Measurements from ENCODE around the gene ARHGAP1.
A peak's percentile ranks its signal among the peaks of the same experiment; 100 is the strongest.
"Not testable (repeated sequence)": the region's sequence is repeated elsewhere in the genome, so short reads cannot be mapped to it uniquely, and the experiment has no call there.

The ARHGAP1 gene

GRCh38 chr11:46673713-46674462 is 26.5 kb downstream of the ARHGAP1 start:
- no peak for DNase-seq (ENCODE audit: low spot score)

GRCh38 chr11:46672381-46672839 is 28.0 kb downstream of the ARHGAP1 start:
- no peak for DNase-seq (ENCODE audit: low spot score)

DNA sequence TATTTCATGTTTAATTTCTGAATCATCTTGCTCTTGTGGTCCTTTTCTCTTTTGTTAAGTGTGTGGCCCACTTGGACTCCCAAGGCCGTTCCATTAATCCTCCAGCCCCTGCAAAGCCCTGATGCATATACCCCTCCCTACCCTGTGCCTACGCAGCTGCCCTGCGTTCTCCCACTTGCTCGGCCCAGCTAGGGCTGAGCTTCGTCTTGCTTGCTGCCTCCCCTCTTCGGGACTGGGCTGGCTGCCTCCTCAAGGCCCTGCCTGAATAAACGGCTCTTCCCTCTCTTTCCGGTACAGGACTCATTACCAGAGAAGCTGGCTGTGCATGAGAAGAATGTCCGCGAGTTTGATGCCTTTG is 28.5 kb downstream of the ARHGAP1 start:
- no peak for DNase-seq (ENCODE audit: low spot score)

- DNase-seq (ENCODE audit: low spot score): not testable (repeated sequence)
Observed at GRCh38 chr11:46670521-46670920, 29.9 kb downstream of the ARHGAP1 start.

GRCh38 chr11:46669711-46670139 is 30.7 kb downstream of the ARHGAP1 start:
- no peak for DNase-seq (ENCODE audit: low spot score)

DNA sequence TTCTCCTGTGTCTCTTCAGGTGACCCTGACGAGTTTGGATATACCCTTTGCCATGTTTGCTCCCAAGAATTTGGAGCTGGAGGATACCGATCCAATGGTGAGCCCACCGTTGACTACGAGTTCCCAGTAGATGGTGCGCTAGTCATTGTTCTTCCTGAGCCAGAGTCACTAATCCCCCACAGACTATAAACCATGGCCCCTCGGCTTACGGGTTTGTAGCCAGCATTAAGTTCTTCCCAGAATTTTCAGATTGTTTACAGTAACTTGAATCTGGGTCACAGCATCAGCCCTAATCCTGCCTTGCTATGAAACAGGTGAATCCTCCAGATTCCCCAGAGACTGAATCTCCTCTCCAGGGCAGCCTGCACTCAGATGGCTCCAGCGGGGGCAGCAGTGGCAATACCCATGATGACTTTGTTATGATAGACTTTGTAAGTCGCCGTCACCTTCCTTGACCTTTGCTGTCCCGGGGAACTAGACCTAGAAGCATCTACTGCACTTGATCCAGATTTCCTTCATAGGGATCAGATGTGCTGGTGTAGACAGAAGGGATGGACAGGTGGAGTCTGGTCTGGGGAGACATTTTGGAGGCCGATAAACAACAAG is 31.8 kb downstream of the ARHGAP1 start:
- no peak for DNase-seq (ENCODE audit: low spot score)

GRCh38 chr11:46667043-46667481 is 33.4 kb downstream of the ARHGAP1 start:
- DNase-seq (ENCODE audit: low spot score): no peak

DNA sequence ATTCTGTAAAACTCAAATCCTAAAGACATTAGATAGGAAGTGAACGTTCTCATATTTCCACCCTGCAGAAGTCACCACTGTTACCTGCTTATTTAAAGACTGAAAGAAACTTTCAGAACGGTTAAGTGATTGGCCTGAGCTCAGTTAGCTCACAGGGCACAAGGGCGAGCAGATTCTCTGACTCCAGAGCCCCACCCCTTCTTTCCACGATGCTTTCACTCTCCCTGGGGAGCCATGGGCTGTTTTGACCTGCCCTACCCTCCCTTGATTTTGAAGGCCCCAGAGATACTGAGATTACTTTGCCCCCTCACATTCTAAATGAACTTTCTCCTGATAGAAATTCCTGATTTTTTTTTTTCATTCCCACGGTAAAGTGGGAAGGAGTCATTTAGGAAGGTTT is 33.9 kb downstream of the ARHGAP1 start:
- DNase-seq (ENCODE audit: low spot score): no peak

GRCh38 chr11:46665356-46665755 is 35.1 kb downstream of the ARHGAP1 start:
- DNase-seq (ENCODE audit: low spot score): no peak

GRCh38 chr11:46664612-46665011 is 35.8 kb downstream of the ARHGAP1 start:
- DNase-seq (ENCODE audit: low spot score): no peak

DNA sequence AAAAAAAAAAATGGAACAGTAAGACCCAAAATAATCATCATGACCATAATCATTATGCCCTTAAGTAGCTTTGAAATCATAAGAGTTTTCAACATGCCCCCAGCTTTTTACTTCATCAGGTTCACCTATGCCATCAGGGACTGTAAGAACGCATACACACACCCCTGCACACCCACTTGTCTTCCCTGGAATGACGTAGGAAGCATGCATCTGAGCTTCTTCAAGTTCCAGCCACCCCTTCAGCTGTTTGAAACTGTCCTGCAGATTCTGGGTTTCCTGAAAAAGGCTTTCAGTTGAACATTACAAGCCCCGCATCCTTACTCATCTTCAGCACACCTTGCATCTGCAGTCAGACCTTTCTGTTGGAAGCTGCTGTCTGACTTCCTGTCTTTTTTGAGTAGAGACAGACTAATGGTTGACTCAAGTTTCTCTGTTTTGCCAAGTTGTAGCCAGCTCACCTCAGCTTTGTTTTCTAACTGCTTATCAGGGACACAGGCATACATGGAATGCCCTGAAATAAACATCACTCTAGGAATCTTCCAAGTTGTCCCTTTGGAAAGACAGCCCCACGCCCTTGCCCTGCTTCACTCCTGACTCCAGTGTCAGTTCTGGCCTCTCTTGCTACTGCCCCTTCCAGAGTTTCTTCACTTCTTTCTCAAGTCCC is 37.0 kb downstream of the ARHGAP1 start:
- DNase-seq (ENCODE audit: low spot score): no peak

GRCh38 chr11:46662366-46662765 is 38.1 kb downstream of the ARHGAP1 start:
- DNase-seq (ENCODE audit: low spot score): no peak

DNA sequence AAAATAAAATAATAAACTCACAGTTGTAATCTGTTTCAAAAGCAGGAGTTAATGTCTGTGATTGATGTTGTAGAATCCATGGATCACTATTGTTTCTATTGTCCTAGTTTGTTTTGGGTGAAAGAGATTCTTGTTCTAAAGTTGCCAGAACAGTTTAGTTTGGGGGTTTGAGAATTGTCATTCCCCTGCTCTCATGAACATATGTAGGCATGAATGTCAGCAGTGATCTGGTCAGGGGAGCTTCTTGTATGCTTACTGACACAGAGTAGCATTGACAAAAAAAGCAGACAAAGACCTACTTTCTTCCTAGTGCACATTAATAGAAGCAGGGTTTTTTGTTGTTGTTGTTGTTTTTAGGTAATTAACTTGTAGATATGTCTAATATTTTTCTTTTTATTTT is 38.6 kb downstream of the ARHGAP1 start:
- DNase-seq (ENCODE audit: low spot score): no peak

DNA sequence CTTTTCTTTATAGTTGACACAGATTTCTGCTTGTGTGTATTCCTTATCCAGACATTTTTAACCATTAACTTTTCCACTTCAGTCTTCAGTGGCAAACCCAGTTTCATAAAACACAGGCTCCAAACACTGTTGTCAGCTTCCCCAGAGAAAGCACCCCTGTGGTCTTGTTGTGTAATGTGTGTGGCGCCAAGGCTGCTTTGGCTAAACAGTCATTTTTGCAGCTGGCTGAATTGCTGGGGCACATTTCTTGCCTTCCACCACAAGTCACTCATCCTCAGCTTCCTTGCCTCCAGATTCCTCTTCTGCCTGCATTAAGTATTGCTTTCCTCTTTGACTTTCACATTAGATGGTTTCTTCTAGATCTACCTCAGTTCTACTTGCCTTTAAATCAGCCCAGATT is 40.5 kb downstream of the ARHGAP1 start:
- DNase-seq (ENCODE audit: low spot score): peak; percentile 58

- no peak for DNase-seq (ENCODE audit: low spot score)
Observed at GRCh38 chr11:46658259-46658658, 42.2 kb downstream of the ARHGAP1 start.

DNA sequence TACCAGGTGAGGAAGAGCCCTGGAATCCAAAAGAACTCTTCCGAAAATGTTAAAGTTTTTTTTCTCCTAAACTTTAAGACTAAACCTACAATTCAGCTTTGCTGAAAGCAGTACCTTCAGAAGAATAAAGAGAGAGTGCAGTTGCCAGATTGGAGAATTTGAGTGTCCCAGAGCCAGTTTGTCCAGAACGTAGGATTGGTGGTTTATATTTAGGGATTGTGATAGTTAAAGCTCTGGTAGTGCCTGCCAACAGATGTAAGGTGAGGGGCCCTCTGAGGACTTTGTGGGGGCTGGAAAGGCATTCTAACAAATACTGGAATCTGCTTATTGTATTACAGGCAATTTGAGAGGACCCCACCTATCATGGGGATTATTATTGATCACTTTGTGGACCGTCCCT is 43.2 kb downstream of the ARHGAP1 start:
- DNase-seq (ENCODE audit: low spot score): no peak

DNA sequence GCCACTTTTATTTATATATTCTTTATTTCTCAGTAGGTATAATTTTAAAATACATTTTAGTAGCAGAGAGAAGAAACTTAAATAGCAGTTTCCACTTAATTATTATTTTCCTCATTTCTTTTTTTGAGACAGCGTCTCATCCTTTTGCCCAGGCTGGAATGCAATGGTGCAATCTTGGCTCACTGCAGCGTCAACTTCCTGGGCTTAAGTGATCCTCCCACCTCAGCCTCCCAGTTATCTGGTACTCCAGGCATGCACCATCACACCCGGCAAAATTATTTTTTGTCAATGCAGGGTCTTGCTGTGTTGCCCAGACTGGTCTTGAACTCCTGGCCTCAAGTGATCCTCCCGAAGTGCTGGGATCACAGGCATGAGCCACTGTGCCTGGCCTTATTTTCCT is 44.8 kb downstream of the ARHGAP1 start:
- no peak for DNase-seq (ENCODE audit: low spot score)

- peak; percentile 77 for DNase-seq (ENCODE audit: low spot score)
Observed at GRCh38 chr11:46649180-46649738, 51.2 kb downstream of the ARHGAP1 start.

- no peak for DNase-seq (ENCODE audit: low spot score)
Observed at GRCh38 chr11:46643986-46644385, 56.4 kb downstream of the ARHGAP1 start.

GRCh38 chr11:46643531-46643930 is 56.9 kb downstream of the ARHGAP1 start:
- no peak for DNase-seq (ENCODE audit: low spot score)

- no peak for DNase-seq (ENCODE audit: low spot score)
Observed at GRCh38 chr11:46642627-46643335, 57.6 kb downstream of the ARHGAP1 start.

- DNase-seq (ENCODE audit: low spot score): no peak
Observed at GRCh38 chr11:46641639-46642038, 58.8 kb downstream of the ARHGAP1 start.
